H1 (cell line): ENCODE measurements around the gene OR52E4. TPM values are rescaled to one million over a fixed set of nuclear protein-coding genes. Genes with fewer than 3 reads are reported as not detected.

Experiments used
- CTCF ChIA-PET: fragments of 300-600 bp; sonication (Branson Sonifier 250); formaldehyde crosslinking; loops from one replicate; lab custom pipeline; 2021; ENCODE audit not compliant: partially characterized antibody; lab: Charles Lee
- POLR2A ChIA-PET: fragments of 300-600 bp; sonication (Branson Sonifier 250); formaldehyde crosslinking; loops from one replicate; lab custom pipeline; 2021; ENCODE audit warnings: inconsistent platforms; ENCODE audit not compliant: partially characterized antibody; lab: Charles Lee
- DNase-seq, 2 experiments: peaks; one replicate each; pipeline versions ENCODE4 v3.0.0 to v3.0.0-alpha.2; 2010 to 2022; ENCODE audit warnings: low spot score in 2 of 2, low read depth in 1 of 2, mixed read lengths in 1 of 2
- FAIRE-seq: peaks from 2 replicates; lab custom pipeline; 2011; peaks lifted over from hg19 to GRCh38; lab: Jason Lieb, UNC
- H2AFZ ChIP-seq: 2 replicates; pipeline ENCODE4 v1.8.1; 2012; ENCODE audit warnings: low read length, inconsistent platforms
- H2AK5ac ChIP-seq: 2 replicates; pipeline ENCODE4 v1.6.1; 2013; ENCODE audit warnings: low read depth, low read length
- H2BK120ac ChIP-seq: replicated peaks from 2 replicates; pipeline ENCODE3; 2013; ENCODE audit warnings: low read depth, low read length, inconsistent platforms
- H2BK12ac ChIP-seq: 2 replicates; pipeline ENCODE4 v1.6.1; 2013; ENCODE audit warnings: low read depth, low read length
- H2BK15ac ChIP-seq: 2 replicates; pipeline ENCODE4 v1.6.1; 2013; ENCODE audit warnings: low read length
- H2BK20ac ChIP-seq: 2 replicates; pipeline ENCODE4 v1.6.1; 2013; ENCODE audit warnings: low read length
- H2BK5ac ChIP-seq: 2 replicates; pipeline ENCODE4 v1.6.1; 2013; ENCODE audit warnings: low read depth, low read length
- H3K14ac ChIP-seq: 2 replicates; pipeline ENCODE4 v1.6.1; 2013; ENCODE audit warnings: inconsistent platforms; ENCODE audit not compliant: insufficient read length
- H3K18ac ChIP-seq: 2 replicates; pipeline ENCODE4 v1.6.1; 2013; ENCODE audit warnings: low read length; ENCODE audit errors: extremely low read depth
- H3K23ac ChIP-seq: 2 replicates; pipeline ENCODE4 v1.6.1; 2013; ENCODE audit warnings: inconsistent platforms; ENCODE audit not compliant: insufficient read length
- H3K23me2 ChIP-seq: 2 replicates; pipeline ENCODE4 v1.6.1; 2013; ENCODE audit warnings: low read depth, low read length
- H3K27ac ChIP-seq: 2 replicates; pipeline ENCODE4 v1.6.1; 2011; ENCODE audit warnings: low read depth, low read length, inconsistent platforms
- H3K27me3 ChIP-seq, 4 experiments: replicated peaks in 1 of 4; 1 replicate in 1 of 4; 2 replicates in 3 of 4; pipeline versions ENCODE4 v1.6.1 to v1.8.1; 2011 to 2013; ENCODE audit warnings: low read length in 3 of 4, mild to moderate bottlenecking in 3 of 4, inconsistent platforms in 2 of 4, mixed read lengths in 2 of 4, moderate library complexity in 1 of 4; ENCODE audit not compliant: control insufficient read depth in 3 of 4, insufficient read depth in 3 of 4; ENCODE audit errors: extremely low read depth in 1 of 4
- H3K36me3 ChIP-seq, 4 experiments: 2 replicates each; pipeline versions ENCODE4 v1.6.1 to v1.8.1; 2011 to 2013; ENCODE audit warnings: mild to moderate bottlenecking in 4 of 4, low read length in 3 of 4, moderate library complexity in 2 of 4, control low read depth in 1 of 4, inconsistent platforms in 1 of 4; ENCODE audit not compliant: insufficient read depth in 4 of 4, control insufficient read depth in 2 of 4
- H3K4ac ChIP-seq: replicated peaks from 2 replicates; pipeline ENCODE3; 2013; ENCODE audit warnings: low read length, low read depth, mixed read lengths, inconsistent platforms; ENCODE audit not compliant: insufficient read length
- H3K4me1 ChIP-seq, 4 experiments: replicated peaks in 1 of 4; 1 replicate in 1 of 4; 2 replicates in 3 of 4; pipeline versions ENCODE4 v1.6.1 to v1.8.1; 2011 to 2013; ENCODE audit warnings: low read length in 3 of 4, inconsistent platforms in 2 of 4, mixed read lengths in 1 of 4; ENCODE audit not compliant: insufficient read depth in 4 of 4, control insufficient read depth in 3 of 4
- H3K4me2 ChIP-seq, 2 experiments: 2 replicates each; pipeline versions ENCODE4 v1.6.1 to v1.8.1; 2011 to 2013; ENCODE audit warnings: low read depth in 2 of 2, low read length in 2 of 2, control low read depth in 1 of 2, inconsistent platforms in 1 of 2, mild to moderate bottlenecking in 1 of 2; ENCODE audit not compliant: insufficient read depth in 1 of 2
- H3K4me3 ChIP-seq, 4 experiments: fragments of 200-600, 300-600 bp in 1 of 4; sonication (generic), shearing (Covaris generic), sonication (Bioruptor Twin) in 1 of 4; 2 replicates each; pipeline versions ENCODE4 v1.5.1 to v1.8.1; 2011 to 2016; ENCODE audit warnings: low read length in 4 of 4, low read depth in 3 of 4, control low read depth in 2 of 4, inconsistent platforms in 2 of 4, mild to moderate bottlenecking in 2 of 4, mixed read lengths in 1 of 4, moderate library complexity in 1 of 4; ENCODE audit not compliant: insufficient read depth in 2 of 4; ENCODE audit errors: extremely low read depth in 1 of 4
- H3K56ac ChIP-seq: replicated peaks from 2 replicates; pipeline ENCODE3; 2013; ENCODE audit warnings: low read depth, mild to moderate bottlenecking, mixed read lengths, low read length, inconsistent platforms; ENCODE audit not compliant: insufficient read length
- H3K79me1 ChIP-seq: 2 replicates; pipeline ENCODE4 v1.6.1; 2013; ENCODE audit warnings: low read depth, low read length, control low read depth
- H3K79me2 ChIP-seq, 2 experiments: 2 replicates each; pipeline versions ENCODE4 v1.6.1 to v1.8.1; 2012 to 2013; ENCODE audit warnings: low read length in 2 of 2, mild to moderate bottlenecking in 2 of 2, inconsistent platforms in 1 of 2; ENCODE audit not compliant: insufficient read depth in 2 of 2, control insufficient read depth in 1 of 2
- H3K9ac ChIP-seq, 4 experiments: replicated peaks in 1 of 4; 1 replicate in 1 of 4; 2 replicates in 3 of 4; pipeline versions ENCODE4 v1.6.1 to v1.8.1; 2011 to 2013; ENCODE audit warnings: low read depth in 3 of 4, low read length in 3 of 4, control low read depth in 2 of 4, mild to moderate bottlenecking in 2 of 4, moderate library complexity in 2 of 4, inconsistent platforms in 1 of 4; ENCODE audit errors: extremely low read depth in 1 of 4
- H3K9me3 ChIP-seq, 2 experiments: 2 replicates each; pipeline versions ENCODE4 v1.6.1 to v1.8.1; 2012 to 2013; ENCODE audit warnings: mild to moderate bottlenecking in 2 of 2, moderate library complexity in 2 of 2, control low read depth in 1 of 2, inconsistent platforms in 1 of 2, low read depth in 1 of 2, low read length in 1 of 2, mixed read lengths in 1 of 2; ENCODE audit not compliant: insufficient read depth in 2 of 2
- H4K20me1 ChIP-seq, 2 experiments: replicated peaks in 1 of 2; 2 replicates each; pipeline versions ENCODE3 to v1.8.1; 2011 to 2013; ENCODE audit warnings: inconsistent platforms in 2 of 2, low read length in 2 of 2, mild to moderate bottlenecking in 1 of 2; ENCODE audit not compliant: insufficient read depth in 2 of 2, control insufficient read depth in 1 of 2
- H4K5ac ChIP-seq: 2 replicates; pipeline ENCODE4 v1.6.1; 2013; ENCODE audit warnings: low read length, low read depth, mixed read lengths, inconsistent platforms; ENCODE audit not compliant: insufficient read length
- H4K8ac ChIP-seq: 2 replicates; pipeline ENCODE4 v1.8.0; 2013; ENCODE audit warnings: mild to moderate bottlenecking, moderate library complexity, low read length, inconsistent platforms; ENCODE audit not compliant: insufficient read depth; ENCODE audit errors: extremely low read depth
- H4K91ac ChIP-seq: replicated peaks from 2 replicates; pipeline ENCODE3; 2013; ENCODE audit warnings: low read length, mixed read lengths, inconsistent platforms; ENCODE audit not compliant: insufficient read length
- WGBS, 2 experiments: shearing (Covaris generic) in 1 of 2; methylation state at CpG; one replicate each; pipeline versions ENCODE4 v1.1.6 to v1.1.7; 2013 to 2015; ENCODE audit warnings: low lambda C conversion rate in 2 of 2, mixed read lengths in 2 of 2, inconsistent platforms in 1 of 2, low coverage in 1 of 2, missing lambda C conversion rate in 1 of 2; ENCODE audit not compliant: insufficient replicate concordance in 2 of 2, insufficient coverage in 1 of 2, insufficient read length in 1 of 2; ENCODE audit errors: extremely low coverage in 1 of 2, missing lambda C conversion rate in 1 of 2; 5-methylcytosine and 5-hydroxymethylcytosine counted together
- polyA plus RNA-seq, 7 experiments: library from polyadenylated mRNA; depleted of rRNA in 3 of 7; stranded (reverse) in 5 of 7; unstranded in 2 of 7; fragments of >200 nt in 5 of 7; fragments of 200-250 nt in 2 of 7; gene quantifications; 1 replicate in 5 of 7; 2 replicates in 1 of 7; 4 replicates in 1 of 7; pipeline versions ENCODE4 v1.2.1 to v1.2.3, GENCODE V29; 2011 to 2013; ENCODE audit warnings: missing spikeins in 2 of 7, mixed read lengths in 2 of 7
- total RNA-seq: library from RNA; stranded (reverse); fragmentation: NEBNext Ultra II Directional; extraction: Animal tissue kit (Norgen Biotek cat#: 25700); gene quantifications from 2 replicates; pipeline ENCODE4 v1.2.1, GENCODE V29; 2021

OR52E4 gene
- total and polyA plus RNA-seq, 2 of the 8 experiments (the other 6 are each of a cell fraction or from before 2014, with no cell fraction given): not detected

DNA sequence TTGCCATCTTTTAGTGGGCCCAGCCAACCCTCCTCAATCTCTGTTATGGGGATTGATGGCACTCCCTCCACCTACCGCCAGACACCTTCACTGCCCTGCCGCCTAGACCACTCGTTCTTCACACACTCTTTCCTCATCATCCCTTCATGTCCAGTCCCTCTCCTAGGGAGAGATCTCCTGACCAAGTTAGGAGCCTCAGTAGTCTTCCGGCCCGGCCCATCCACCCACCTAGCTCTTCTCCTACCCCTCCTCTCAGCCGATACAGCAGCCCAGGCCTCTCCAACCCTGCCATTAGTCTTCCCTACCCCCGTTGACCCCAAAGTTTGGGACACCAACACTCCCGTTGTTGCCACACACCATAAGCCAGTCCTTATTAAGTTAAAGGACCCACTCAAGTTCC is 50.6 kb downstream of the OR52E4 start:
- Histone ChIP-seq H4K91ac (no peak overlapping the region), H3K4me1 (no peaks in the 10 kb centered on the region), H3K23ac (no peak overlapping the region), H2BK5ac (no peak overlapping the region), H3K4me2 (no peak overlapping the region), H4K20me1 (no peaks in the 10 kb centered on the region), H3K27ac (no peak overlapping the region), H2BK20ac (no peak overlapping the region), H2BK120ac (no peak overlapping the region), H4K8ac (no peak overlapping the region; the same call in 1 of the 2 replicates), H3K9me3 (peaks cover 0 to 10% of the 10 kb centered on the region in 2 experiments; a peak in 2 of 4 replicates), H2AK5ac (no peak overlapping the region), H3K79me1 (no peaks in the 10 kb centered on the region), H2BK12ac (no peak overlapping the region), H3K56ac (no peak overlapping the region), H3K36me3 (no peaks in the 10 kb centered on the region), H4K5ac (no peak overlapping the region), H3K4me3 (no peak overlapping the region), H2BK15ac (no peak overlapping the region), H3K23me2 (0 out of 2 replicates have a peak, but pooled peaks cover 1% of the 10 kb centered on the region), H3K9ac (no peak overlapping the region), H3K14ac (no peak overlapping the region), H3K27me3 (no peaks in the 10 kb centered on the region; a peak in 2 of 7 replicates), H3K4ac (no peak overlapping the region), H3K79me2 (no peaks in the 10 kb centered on the region), H2AFZ (no peak overlapping the region), H3K18ac (no peak overlapping the region)
- DNase-seq: no peak
- ChIA-PET POLR2A (no interaction called here), CTCF (no interaction called here)
- FAIRE-seq: no peak
- 92% methylated on average over 8 of the region's 8 CpGs; no CpG with 5 or more reads in 1 of the 2 experiments for WGBS, 2 experiments
